ENCODE results near the gene WFIKKN1. TPM values are rescaled to one million over a fixed set of nuclear protein-coding genes. Genes with fewer than 3 reads are reported as not detected.

WFIKKN1 gene
- total RNA-seq, 1 experiment from 2014 or later = 0.11 TPM

GRCh38 chr16:666572-666971 is 35.8 kb downstream of the WFIKKN1 start:
- H3K4me1 ChIP-seq (ENCODE audit: insufficient read depth, low read length) = no peaks in the 10 kb centered on the region
- H2AFZ ChIP-seq (ENCODE audit: low read length) = no peak overlapping the region
- DNase-seq (no peak), ATAC-seq (no peak)
- H3K4me3 ChIP-seq (ENCODE audit: low read length) = no peak overlapping the region
- intact Hi-C loops (cut with micrococcal nuclease) = no loop called here
- H3K27ac ChIP-seq (ENCODE audit: low read length) = no peak overlapping the region
- H3K27me3 ChIP-seq (ENCODE audit: low read length) = no peaks in the 10 kb centered on the region
- H3F3A ChIP-seq (ENCODE audit: low read length, unreplicated experiment) = no peaks in the 10 kb centered on the region
- no peaks in the 10 kb centered on the region for H3K9me3 ChIP-seq (ENCODE audit: low read length)
- H3K9ac ChIP-seq (ENCODE audit: low read length) = no peak overlapping the region
- no peaks in the 10 kb centered on the region for H4K20me1 ChIP-seq (ENCODE audit: low read length)
- H3K79me2 ChIP-seq (ENCODE audit: low read length) = peaks cover 22% of the 10 kb centered on the region
- BruUV-seq (replicated peaks) = no TSS peak
- no peaks in the 10 kb centered on the region for H3K9me2 ChIP-seq (replicated peaks; ENCODE audit: low read length)
- TF ChIP-seq EZH2 (IDR thresholded peaks at IDR 0.05; ENCODE audit: low read length, unreplicated experiment) = no peak
- TF ChIP-seq EZH2phosphoT487 (IDR thresholded peaks at IDR 0.05; ENCODE audit: borderline replicate concordance, low read length) = no peak
- TF ChIP-seq, protein P1, sequence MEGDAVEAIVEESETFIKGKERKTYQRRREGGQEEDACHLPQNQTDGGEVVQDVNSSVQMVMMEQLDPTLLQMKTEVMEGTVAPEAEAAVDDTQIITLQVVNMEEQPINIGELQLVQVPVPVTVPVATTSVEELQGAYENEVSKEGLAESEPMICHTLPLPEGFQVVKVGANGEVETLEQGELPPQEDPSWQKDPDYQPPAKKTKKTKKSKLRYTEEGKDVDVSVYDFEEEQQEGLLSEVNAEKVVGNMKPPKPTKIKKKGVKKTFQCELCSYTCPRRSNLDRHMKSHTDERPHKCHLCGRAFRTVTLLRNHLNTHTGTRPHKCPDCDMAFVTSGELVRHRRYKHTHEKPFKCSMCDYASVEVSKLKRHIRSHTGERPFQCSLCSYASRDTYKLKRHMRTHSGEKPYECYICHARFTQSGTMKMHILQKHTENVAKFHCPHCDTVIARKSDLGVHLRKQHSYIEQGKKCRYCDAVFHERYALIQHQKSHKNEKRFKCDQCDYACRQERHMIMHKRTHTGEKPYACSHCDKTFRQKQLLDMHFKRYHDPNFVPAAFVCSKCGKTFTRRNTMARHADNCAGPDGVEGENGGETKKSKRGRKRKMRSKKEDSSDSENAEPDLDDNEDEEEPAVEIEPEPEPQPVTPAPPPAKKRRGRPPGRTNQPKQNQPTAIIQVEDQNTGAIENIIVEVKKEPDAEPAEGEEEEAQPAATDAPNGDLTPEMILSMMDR (conservative IDR thresholded peaks at IDR 0.05; ENCODE audit: low read depth, low read length) = no peak
- no peak overlapping the region for H3K4me2 ChIP-seq (ENCODE audit: low read length)
- H3K36me3 ChIP-seq (ENCODE audit: low read depth, low read length) = peaks cover 6% of the 10 kb centered on the region; the same call in 1 of the 2 replicates
- ChIA-PET POLR2A (ENCODE audit: unreplicated experiment) (no interaction called here), CTCF (no interaction called here)

GRCh38 chr16:667113-667779 is 36.5 kb downstream of the WFIKKN1 start:
- peaks cover 22% of the 10 kb centered on the region for H3K79me2 ChIP-seq (ENCODE audit: low read length)
- no peak for DNase-seq
- H3K9me3 ChIP-seq (ENCODE audit: low read length) = no peaks in the 10 kb centered on the region
- H3F3A ChIP-seq (ENCODE audit: low read length, unreplicated experiment) = no peaks in the 10 kb centered on the region
- ChIA-PET CTCF (no interaction called here), POLR2A (ENCODE audit: unreplicated experiment) (no interaction called here)
- H3K27me3 ChIP-seq (ENCODE audit: low read length) = no peaks in the 10 kb centered on the region
- no peaks in the 10 kb centered on the region for H3K9me2 ChIP-seq (replicated peaks; ENCODE audit: low read length)
- no peak overlapping the region for H3K27ac ChIP-seq (ENCODE audit: low read length)
- intact Hi-C loops (cut with micrococcal nuclease) = no loop called here
- no peak for ATAC-seq
- peak overlapping the region; percentile 82; the same call in 1 of the 2 replicates for H3K4me3 ChIP-seq (ENCODE audit: low read length)
- peak overlapping the region; percentile 39 for H3K4me2 ChIP-seq (ENCODE audit: low read length)
- BruUV-seq (replicated peaks) = no TSS peak
- TF ChIP-seq EZH2phosphoT487 (IDR thresholded peaks at IDR 0.05; ENCODE audit: borderline replicate concordance, low read length) = no peak
- TF ChIP-seq EZH2 (IDR thresholded peaks at IDR 0.05; ENCODE audit: low read length, unreplicated experiment) = no peak
- TF ChIP-seq, protein P1 (conservative IDR thresholded peaks at IDR 0.05; ENCODE audit: low read depth, low read length) = no peak
- peak overlapping the region; percentile 76 for H2AFZ ChIP-seq (ENCODE audit: low read length)
- no peaks in the 10 kb centered on the region for H3K4me1 ChIP-seq (ENCODE audit: insufficient read depth, low read length)
- no peaks in the 10 kb centered on the region for H4K20me1 ChIP-seq (ENCODE audit: low read length)
- peak overlapping the region; percentile 97 for H3K9ac ChIP-seq (ENCODE audit: low read length)
- peaks cover 6% of the 10 kb centered on the region; the same call in 1 of the 2 replicates for H3K36me3 ChIP-seq (ENCODE audit: low read depth, low read length)

DNA sequence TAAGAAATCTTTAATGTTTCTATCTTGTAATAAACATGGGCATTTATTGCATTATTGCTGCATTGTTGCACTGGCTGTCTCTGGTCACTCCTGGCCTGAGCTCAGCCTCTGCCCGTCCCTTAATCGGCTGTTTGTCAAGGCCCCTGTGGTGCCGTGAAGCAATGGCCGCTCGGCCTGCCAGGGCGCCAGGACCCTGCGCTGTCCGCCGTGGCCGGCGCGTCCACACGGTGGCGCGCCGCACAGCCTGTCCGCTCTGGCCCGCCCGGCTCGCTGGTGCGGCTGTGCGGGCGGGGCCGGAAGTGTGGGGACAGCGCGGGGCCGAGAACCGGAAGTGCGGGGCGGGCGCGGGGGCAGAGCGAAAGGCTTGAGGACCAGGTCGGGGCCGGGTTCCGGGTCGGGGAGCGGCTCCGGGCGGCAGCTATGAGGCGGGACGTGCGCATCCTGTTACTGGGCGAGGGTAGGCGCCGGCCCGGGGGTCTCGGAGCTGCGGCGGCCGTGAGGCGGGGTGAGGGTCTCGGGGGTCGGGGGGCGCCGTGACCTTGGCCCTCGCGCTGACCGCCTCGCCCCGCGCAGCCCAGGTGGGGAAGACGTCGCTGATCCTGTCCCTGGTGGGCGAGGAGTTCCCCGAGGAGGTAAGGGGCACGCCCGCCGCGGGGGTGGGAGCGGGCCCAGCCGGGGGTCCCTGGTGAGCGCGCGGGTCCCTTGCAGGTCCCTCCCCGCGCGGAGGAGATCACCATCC is 37.2 kb downstream of the WFIKKN1 start, which contains the start of gene RHOT2:
TSS of gene RHOT2 (plus strand) at position 353 of the 739 bp plus-strand sequence. CDS start at position 421, 68 bp downstream.
- TF ChIP-seq, protein P1 (conservative IDR thresholded peaks at IDR 0.05; ENCODE audit: low read depth, low read length) = peak; percentile 76
- no peak for TF ChIP-seq EZH2 (IDR thresholded peaks at IDR 0.05; ENCODE audit: low read length, unreplicated experiment)
- Histone ChIP-seq H3K9me2 (replicated peaks; ENCODE audit: low read length) (no peaks in the 10 kb centered on the region), H3K9ac (ENCODE audit: low read length) (peak within 1 kb of the TSS; percentile 97), H3K4me3 (ENCODE audit: low read length) (peak within 1 kb of the TSS; percentile 82), H3K36me3 (ENCODE audit: low read depth, low read length) (peaks cover 6% of the 10 kb centered on the region; the same call in 1 of the 2 replicates), H3K4me1 (ENCODE audit: insufficient read depth, low read length) (no peaks in the 10 kb centered on the region), H3K79me2 (ENCODE audit: low read length) (peaks cover 22% of the 10 kb centered on the region), H3K27me3 (ENCODE audit: low read length) (no peaks in the 10 kb centered on the region), H2AFZ (ENCODE audit: low read length) (peak within 1 kb of the TSS; percentile 76), H3K27ac (ENCODE audit: low read length) (0 out of 2 replicates have a peak within 1 kb of the TSS, but pooled peaks have one; percentile 11), H3F3A (ENCODE audit: low read length, unreplicated experiment) (no peaks in the 10 kb centered on the region), H4K20me1 (ENCODE audit: low read length) (no peaks in the 10 kb centered on the region), H3K9me3 (ENCODE audit: low read length) (no peaks in the 10 kb centered on the region), H3K4me2 (ENCODE audit: low read length) (peak within 1 kb of the TSS; percentile 90)
- POLR2A ChIA-PET (ENCODE audit: unreplicated experiment) = no interaction called here
- ATAC-seq (peak; percentile 89), DNase-seq (peak; percentile 86)
- no TSS peak for BruUV-seq (replicated peaks)
- CTCF ChIA-PET = no interaction called here
- intact Hi-C loops (cut with micrococcal nuclease) = no loop called here
